HEK293 (cell line): ENCODE measurements around the gene PKNOX2.

Experiments used
- GLIS1 ChIP-seq: fragments of 450-650 bp; formaldehyde crosslinking; IDR thresholded peaks from 2 replicates; pipeline ENCODE4 v1.5.1; 2016; ENCODE audit warnings: missing biosample characterization, missing genetic modification characterization
- ZBTB1 ChIP-seq: fragments of 450-650 bp; formaldehyde crosslinking; IDR thresholded peaks from 2 replicates; pipeline ENCODE4 v1.5.1; 2016; ENCODE audit warnings: missing biosample characterization, missing genetic modification characterization
- ZNF274 ChIP-seq, 2 experiments: fragments of 200-500 bp in 1 of 2; fragments of 450-650 bp in 1 of 2; sonication (Bioruptor generic) in 1 of 2; formaldehyde crosslinking in 1 of 2; IDR thresholded peaks; 2 replicates each; pipeline versions ENCODE4 v1.5.1 to v1.6.1; 2014 to 2016; ENCODE audit warnings: borderline replicate concordance in 1 of 2, inconsistent platforms in 1 of 2, low read length in 1 of 2, missing biosample characterization in 1 of 2, missing genetic modification characterization in 1 of 2
- ZNF747 ChIP-seq: fragments of 450-650 bp; formaldehyde crosslinking; IDR thresholded peaks from 2 replicates; pipeline ENCODE4 v1.5.1; 2016; ENCODE audit warnings: missing biosample characterization, missing genetic modification characterization
- ZNF777 ChIP-seq: fragments of 450-650 bp; formaldehyde crosslinking; IDR thresholded peaks from 2 replicates; pipeline ENCODE4 v1.5.1; 2017; ENCODE audit warnings: missing biosample characterization, missing genetic modification characterization, borderline replicate concordance
- TF ChIP-seq, protein P1 (sequence below): fragments of 450-650 bp; formaldehyde crosslinking; IDR thresholded peaks from 2 replicates; pipeline ENCODE4 v1.5.1; 2016; ENCODE audit warnings: missing biosample characterization, missing genetic modification characterization

DNA sequence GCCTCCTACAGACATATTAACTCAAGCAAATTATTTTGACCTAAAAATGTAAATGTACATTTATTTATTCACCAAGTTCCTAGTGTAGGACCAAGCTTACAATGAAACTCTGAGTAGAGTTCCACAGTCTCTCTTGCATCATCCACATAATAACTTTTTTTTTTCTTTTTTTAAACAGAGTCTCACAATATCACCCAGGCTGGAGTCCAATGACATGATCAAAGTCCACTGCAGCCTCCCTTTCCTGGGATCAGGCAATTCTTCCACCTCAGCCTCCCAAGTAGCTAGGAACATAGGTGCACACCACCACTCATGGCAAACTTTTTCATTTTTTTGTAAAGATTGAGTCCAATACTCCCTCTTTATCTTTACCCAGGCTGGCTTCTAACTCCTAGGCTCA, 303.5 kb downstream of the PKNOX2 start:
- TF ChIP-seq ZNF274 (IDR thresholded peaks at IDR 0.05; ENCODE audit: low read length) (no peak), ZNF274 (tag by site-specific recombination; IDR thresholded peaks at IDR 0.05; ENCODE audit: borderline replicate concordance) (no peak), ZNF747 (no peak), ZBTB1 (tag by site-specific recombination) (no peak), ZNF777 (no peak), GLIS1 (tag by site-specific recombination) (no peak)
- TF ChIP-seq, protein P1, sequence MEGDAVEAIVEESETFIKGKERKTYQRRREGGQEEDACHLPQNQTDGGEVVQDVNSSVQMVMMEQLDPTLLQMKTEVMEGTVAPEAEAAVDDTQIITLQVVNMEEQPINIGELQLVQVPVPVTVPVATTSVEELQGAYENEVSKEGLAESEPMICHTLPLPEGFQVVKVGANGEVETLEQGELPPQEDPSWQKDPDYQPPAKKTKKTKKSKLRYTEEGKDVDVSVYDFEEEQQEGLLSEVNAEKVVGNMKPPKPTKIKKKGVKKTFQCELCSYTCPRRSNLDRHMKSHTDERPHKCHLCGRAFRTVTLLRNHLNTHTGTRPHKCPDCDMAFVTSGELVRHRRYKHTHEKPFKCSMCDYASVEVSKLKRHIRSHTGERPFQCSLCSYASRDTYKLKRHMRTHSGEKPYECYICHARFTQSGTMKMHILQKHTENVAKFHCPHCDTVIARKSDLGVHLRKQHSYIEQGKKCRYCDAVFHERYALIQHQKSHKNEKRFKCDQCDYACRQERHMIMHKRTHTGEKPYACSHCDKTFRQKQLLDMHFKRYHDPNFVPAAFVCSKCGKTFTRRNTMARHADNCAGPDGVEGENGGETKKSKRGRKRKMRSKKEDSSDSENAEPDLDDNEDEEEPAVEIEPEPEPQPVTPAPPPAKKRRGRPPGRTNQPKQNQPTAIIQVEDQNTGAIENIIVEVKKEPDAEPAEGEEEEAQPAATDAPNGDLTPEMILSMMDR (tag by site-specific recombination), result no peak
